ENCODE data around the gene RELCH.

RELCH gene

DNA sequence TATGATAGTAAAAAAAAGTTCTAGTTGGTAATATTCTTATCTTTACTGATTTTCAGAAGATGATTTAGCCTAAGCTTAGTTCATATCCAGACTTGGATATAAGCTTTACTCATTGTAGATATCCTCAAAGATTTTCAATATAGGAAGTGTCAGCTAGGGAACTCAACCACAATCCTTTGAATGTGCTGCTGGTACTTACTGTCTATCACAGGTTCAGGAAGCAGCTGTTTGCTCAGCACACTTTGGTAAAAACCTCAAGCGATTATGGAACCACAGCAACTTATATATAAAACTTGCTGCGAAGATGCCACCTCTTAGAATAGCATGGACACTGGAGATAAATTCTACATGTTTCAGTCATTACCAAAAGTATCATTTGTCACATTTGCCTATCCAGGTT, 77.9 kb downstream of the RELCH start:
- no peak for DNase-seq

DNA sequence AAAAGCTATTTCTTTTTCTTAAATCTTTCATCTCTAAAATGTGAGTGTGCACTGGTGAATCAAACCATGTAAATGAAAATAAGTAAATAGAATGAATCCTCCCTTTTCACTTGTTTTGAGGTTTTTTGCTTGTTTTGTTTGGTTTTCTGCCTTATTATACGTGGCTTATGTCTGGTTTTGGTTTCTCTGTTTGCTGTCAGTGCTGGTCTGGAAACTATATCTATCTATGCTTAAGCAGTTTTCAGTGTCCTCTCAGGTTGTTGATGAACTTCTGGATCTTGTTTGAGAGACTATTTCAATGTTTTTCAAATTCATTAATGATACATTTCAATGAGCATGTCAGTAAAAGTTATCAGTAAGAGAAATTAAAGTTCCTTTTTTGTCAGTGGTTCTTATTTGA, 90.0 kb downstream of the RELCH start:
- DNase-seq: no peak

DNA sequence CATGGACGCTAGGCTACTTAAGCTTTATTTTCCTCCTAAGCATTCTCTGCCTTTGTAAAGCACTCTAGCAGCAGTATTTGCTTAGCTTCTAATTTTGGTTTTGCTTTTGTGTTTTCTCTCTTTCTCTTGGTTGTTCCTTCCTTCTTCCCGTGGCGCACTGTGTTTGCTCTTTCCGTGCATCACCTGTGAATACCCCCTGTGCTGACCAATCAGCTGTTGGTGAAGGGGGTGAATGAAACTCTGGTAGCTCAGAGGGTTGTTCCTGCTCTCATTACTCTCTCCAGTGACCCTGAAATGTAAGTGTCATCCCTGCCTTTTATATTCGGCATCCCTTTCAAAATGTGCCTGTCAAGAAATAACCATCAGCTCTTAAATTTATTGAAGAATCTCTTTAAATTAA, 92.5 kb downstream of the RELCH start:
- no peak for DNase-seq

DNA sequence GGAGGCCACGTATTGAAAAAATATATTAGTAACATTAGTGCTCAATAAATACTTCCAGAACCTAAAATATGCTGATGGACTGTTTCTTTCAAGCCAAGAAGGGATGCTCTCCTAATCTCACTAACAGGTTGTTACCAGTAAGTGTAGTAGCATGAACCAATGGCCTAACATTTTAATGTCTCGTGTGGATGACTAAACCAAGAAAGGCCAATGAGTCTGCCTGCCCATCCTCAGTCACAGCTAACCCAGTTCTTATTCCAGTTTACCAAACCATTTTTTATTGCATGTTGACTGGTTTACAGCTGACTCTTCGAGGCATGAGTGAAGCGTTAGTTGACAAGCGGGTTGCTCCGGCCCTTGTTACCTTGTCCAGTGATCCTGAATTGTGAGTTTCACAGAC, 93.0 kb downstream of the RELCH start:
- DNase-seq: no peak

DNA sequence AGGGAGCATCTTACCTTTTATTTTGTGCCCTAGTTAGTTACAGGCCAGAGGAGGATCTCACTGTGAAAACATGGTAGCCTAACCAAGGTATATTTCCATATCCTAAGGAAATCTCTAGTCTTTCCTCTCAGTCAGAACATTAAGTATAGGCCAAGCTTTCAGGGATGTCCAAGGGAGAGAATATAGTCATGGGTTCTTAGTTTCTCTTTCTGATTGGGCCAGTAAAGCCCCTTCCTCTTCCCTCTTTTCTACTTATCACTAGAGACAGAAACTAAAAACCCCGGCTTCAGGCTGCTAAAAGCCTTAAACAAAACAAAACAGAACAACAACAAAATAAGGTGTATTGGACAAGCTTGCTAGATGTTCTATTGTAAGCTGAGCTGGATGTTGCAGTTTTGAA, 93.7 kb downstream of the RELCH start:
- DNase-seq: peak; percentile 26 to 36

DNA sequence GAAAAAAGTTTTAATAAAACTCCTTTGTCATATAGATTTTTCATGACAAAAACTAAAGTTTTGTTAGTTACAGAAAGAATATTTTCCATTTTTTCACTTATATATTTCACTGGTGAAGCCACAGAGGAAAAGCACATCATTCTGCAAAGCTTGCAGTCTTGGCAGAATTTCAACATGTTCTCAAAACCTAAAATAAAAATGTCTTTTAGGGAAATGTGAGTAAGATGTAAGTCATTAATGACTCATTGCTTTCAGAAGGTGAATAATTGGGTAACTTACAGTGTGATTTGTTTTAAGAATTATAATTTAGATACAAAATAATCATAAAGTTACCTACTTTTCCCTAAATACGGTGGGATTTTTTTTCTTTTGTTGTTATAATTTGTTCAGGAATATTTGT, 94.6 kb downstream of the RELCH start:
- peak; percentile 70 to 78 for DNase-seq

DNA sequence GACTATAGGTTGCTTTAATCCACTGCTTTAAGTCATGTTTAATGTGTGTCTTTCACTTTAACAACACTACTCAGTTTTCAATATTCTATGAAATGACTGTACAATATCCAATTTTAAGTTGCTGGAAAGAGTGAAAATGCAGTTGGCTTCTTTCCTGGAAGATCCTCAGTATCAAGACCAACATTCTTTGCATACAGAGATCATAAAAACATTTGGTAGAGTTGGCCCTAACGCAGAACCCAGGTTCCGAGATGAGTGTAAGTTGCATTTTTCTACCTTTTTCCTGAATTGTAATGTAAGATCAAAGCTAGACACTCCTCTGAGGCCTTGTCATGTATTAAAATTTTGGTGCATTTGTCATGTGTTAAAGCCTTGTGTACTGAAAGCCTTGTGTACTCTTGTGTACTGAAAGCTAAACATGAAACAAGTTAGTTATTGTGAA, 95.2 kb downstream of the RELCH start:
- DNase-seq: no peak

DNA sequence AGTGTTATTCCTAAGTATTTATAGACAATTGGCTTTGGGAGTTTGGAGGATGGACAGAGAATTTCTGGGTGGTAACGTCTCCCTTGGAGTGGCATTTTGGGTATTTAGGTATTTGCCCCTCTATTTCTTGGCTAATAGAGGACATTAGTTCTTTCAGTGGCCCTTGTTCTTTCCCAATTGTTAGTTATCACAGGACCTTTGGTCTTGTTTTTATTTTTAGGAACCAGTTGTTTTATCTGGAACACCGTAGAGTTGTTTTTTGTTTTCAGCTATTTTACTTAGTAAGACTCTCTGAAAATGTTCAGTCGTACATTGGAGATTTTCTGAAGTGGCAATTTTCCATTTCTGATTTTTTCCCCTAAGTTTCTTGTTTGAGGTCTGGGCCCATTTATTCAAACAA, 97.6 kb downstream of the RELCH start:
- no peak for DNase-seq

DNA sequence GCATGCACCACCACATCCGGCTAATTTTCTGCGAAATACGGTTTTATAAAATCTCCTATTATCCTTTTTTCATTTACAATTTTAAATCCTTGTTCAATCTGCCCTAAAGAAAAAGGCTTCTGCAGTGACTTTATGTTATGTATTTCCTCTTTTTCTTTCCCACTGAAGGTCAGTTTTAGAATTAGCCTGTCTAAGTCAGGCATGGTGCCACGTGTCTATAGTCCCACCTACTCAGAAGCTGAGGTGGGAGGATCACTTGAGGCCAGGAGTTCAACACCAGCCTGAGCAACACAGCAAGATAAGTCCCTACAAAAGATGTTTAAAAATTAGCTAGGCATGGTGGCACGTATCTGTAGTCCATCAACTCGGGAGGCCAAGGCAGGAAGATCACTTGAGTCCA, 98.2 kb downstream of the RELCH start:
- peak in 1 of 2 donors; percentile 23 for DNase-seq

DNA sequence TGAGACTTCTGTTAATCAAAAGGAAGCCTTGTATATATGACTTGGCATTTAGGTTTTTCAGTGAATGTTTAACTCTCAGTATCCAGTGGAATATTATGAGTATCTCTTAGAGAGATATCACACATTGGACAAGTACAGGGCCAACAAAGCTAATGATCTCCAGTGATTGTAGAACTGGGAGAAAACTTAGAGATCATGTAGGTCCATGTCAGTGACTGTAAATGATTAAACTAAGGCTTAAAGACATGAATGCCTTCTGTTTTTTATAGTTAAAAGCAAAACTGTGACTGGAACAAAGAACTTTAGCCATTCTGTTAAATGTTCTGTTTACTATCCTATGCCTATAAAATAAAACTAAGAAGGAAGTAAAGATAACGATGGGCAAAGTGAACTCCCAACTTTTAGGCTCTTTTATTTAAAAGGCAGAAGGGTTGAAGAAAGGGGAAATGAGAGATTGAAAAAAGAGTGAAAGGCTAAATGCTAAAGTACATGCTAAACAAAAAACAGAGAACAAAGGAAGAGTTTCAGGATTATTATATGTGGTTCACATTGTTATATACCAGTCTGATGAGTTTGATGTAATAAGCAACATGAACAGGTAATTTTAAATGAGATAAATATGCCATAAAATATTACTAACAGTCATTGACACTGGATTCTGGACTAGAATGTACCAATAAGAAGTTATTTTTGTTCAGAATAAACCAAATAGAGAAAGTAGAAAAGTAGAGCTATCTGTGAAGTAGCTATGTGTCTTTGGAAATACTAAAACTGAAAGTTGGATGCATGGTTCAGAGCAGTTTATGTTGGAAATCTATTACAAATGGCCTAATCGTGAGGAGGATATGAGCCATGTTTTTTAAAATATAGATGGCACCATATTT, 101.0 kb downstream of the RELCH start:
- DNase-seq: no peak

DNA sequence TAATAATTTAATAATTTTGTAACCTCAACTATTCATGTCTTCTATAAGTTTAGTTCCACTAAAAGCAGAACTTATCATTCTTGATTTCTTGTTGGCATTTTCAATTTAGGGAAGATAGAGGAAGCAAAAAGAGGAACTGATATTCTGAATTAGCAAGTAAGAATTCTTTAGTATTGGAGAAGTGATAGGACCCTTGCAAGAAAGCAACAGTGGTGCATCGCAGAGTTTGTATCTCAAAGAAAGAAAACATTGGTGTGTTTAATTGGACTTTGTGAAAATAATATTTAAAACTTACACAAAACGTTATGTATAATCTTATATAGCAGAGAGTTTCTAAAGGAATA, 101.6 kb downstream of the RELCH start:
- peak; percentile 65 to 71 for DNase-seq

DNA sequence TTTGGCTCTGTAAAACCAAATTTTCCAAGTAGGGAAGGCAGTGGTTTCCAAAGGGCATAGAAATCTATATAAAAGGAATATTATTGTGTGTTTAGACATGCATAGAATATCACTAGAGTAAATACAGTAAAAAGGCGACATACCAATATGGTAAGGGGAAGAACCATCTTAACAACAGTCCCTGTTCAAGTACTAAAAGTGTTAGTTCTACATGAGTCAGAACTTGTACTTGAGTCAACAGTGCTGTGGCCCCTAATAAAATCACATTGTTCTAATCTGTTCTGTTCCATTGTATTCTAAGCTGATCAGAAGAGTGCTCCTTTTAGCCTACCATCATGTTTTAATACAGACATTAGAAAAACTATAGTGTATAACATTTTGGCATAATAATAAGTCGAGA, 102.0 kb downstream of the RELCH start:
- no peak for DNase-seq

DNA sequence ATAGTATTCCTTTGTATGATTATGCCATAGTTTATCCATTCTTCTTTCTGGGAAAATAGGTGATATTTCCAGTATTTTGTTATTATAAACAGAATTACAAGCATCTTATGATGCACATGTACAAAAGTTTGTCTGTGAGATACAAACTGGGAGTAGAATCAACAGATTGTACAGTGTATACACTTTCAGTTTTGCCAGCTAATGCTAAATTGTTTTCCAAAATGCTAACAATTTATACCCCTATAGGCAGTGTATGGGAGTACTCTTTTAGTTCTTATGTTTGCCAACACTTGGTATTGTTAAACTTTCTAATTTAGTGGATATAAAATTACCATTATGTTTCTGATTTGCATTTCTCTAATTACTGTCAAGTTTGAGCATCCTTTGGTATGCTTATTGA, 107.0 kb downstream of the RELCH start:
- DNase-seq: no peak

DNA sequence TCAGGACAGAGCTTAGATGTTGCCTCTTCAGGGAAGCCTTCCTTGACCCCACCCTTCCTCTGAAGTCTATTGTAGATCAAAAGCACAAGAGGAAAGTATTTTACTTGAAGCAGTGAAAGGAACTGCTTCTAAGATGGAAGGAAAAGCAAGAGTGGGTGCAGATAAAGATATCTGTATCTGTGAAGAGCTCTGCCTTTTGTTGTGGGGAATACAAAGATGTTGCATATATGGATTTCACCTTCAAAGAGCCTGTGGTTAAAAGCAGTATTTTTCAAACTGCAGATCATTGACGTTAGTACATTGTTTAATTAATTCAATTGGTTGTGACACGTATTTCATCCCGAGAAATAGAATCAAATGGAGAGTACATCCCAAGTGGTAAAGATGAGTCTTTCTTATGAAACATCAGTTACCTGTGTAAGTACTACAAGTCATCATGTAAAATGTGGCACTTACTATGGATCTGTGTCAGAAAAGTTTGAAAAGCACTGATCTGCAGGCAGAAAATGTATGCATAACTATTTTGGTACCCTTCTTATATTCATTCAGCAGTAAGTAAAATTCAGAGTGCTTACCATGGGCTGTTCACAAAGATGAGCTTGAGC, 113.4 kb downstream of the RELCH start:
- DNase-seq: no peak

DNA sequence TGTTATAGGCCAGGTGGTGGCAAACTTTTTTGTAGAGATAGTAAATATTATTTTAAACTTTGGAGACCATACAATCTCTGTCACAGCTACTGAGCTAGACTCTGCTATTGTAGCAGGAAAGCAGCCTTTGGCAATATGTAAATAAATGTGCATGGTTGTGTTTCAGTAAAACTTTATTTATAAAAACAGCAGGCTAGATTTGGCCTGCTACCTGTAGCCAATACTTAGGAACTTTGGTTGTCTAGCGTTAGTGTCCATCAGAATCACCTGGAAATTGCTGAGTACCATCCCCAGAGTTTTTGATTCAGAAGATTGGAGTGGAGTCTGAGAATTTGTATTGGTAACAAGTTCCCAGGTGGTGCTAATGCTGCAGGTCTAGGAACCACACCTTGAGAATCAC, 114.3 kb downstream of the RELCH start:
- no peak for DNase-seq

DNA sequence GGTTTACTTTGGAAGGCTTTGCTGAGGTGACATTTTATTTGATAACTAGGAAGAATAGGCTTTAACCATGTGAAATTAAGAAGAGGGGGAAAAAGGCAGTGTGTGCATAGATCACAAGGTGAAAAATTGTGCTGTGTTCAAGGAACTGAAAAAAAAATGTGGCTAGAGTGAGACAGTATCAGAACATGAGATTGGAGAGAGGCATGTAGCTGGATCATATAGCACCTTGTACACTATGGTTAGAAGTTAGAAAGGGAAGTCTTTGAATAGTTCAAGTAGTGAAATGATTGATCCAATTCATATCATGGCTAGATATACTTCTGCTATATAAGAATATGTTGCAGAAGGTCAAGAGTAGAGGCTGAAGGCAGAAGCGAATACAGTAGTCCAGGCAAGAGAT, 125.8 kb downstream of the RELCH start:
- DNase-seq: no peak

DNA sequence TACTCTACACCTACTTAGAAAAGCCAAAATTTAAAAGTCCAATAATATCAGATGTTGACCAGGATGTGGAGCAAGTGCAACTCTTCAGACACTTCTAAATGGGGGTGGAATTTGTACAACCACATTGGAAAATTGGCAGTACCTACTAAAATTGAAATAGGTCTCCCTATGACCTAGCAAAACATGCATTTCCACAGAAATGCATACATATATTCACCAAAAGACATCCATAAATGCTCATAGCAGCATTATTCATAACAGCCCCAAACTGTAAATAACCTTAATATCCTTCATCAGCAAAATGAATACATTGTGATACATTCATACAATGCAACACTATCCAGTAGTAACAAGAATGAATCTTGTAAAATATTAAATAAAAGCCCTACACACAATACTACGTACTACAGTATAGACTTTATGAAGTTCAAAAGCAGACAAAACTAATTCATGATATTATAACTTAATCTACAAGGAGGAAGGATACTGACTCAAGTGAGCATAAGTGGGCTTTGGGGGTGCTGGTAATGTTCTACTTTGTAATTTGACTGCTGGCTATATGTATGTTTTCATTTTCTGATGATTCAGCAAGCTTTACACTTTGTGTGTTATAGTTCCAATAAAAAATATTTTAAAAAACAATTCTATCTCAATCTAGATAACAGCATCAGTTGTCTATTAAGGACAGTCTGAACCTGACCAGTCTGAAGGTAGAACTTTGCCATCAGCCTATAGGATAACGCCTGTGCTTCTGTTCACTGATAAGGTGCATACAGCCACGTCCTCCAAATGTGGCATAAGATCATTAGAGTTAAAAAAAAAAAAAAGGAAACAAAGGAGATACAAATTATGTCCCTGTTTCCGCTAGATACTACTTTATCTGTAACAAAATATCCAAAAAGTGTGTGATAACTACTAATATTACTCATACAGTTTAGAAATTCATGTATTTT, 131.4 kb downstream of the RELCH start:
- DNase-seq: no peak

DNA sequence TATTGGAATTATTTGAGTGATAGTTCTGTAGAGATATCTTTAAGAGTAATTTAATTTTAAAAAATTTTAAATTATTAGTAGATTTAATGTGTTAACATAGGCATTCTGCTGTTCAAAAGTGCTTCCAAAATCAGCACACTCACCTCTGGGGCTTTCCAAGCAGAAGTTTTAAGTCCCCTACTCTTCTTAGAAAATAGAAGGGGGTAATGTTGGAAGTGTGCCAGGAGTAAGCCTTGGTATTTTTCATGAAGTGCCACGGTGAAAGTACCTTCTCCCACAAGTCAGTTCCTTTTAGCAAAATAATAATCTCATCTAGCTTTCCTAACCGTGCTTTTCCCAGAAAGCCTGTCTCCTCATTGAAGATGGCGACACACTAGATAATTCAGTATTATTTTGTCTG, 134.1 kb downstream of the RELCH start:
- no peak for DNase-seq

DNA sequence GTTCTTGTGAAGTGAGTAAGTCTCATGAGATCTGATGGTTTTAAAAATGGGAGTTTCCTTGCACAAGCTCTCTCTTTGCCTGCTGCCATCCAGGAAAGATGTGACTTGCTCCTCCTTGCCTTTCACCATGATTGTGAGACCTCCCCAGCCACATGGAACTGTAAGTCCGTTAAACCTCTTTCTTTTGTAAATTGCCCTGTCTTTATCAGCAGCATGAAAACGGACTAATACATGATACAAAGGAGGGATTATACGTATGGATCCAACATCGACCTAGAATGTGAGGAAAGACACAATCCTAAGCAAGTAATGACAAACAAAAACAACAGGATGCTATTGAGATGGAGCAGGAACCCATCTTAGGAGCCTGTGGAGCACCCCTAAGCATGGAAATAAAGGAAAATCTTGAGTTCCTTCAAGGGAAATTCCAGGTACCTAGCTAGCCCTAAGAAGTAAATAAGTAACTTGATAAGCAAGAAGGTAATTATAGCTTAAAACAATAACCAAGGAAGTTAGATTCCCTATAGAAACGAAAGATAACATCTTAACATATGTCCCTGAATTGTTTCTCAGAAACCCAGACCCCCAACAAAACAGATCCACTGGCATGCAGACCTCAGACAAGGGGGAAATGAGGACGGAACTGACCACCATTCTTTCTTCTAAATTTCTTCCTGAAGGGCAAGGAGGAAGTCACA, 136.6 kb downstream of the RELCH start:
- DNase-seq: no peak

DNA sequence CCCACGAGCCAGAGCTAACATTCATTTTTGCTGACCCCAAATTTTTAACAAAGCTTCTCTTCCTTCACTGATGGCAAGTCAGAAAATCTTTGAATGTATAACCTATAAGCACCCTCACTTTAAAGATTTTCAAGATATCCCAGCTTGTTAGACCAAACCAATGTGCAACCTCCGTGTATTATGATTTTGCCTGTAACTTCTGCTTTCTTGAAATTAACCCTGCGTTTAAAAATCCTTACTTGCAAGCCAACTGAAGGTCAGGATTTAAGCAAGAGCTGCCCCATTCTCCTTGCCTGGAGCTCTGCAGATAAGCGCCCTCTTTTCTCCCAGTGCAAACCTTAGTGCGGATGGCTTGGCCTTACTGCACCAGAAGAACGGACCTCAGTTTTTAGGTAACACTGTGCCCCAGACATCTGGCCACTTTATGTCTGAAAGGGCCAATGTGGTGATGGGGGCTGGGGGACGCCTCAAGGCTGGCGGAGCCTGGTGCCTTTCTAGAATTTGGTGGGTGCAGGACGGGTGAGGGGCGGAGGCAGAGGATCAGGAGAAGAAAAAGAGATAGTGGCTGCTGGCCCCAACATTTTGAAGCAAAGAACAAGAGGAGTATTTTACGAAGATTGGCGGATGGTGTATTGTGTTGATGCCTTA, 137.2 kb downstream of the RELCH start:
- peak; percentile 9 to 31 for DNase-seq

DNA sequence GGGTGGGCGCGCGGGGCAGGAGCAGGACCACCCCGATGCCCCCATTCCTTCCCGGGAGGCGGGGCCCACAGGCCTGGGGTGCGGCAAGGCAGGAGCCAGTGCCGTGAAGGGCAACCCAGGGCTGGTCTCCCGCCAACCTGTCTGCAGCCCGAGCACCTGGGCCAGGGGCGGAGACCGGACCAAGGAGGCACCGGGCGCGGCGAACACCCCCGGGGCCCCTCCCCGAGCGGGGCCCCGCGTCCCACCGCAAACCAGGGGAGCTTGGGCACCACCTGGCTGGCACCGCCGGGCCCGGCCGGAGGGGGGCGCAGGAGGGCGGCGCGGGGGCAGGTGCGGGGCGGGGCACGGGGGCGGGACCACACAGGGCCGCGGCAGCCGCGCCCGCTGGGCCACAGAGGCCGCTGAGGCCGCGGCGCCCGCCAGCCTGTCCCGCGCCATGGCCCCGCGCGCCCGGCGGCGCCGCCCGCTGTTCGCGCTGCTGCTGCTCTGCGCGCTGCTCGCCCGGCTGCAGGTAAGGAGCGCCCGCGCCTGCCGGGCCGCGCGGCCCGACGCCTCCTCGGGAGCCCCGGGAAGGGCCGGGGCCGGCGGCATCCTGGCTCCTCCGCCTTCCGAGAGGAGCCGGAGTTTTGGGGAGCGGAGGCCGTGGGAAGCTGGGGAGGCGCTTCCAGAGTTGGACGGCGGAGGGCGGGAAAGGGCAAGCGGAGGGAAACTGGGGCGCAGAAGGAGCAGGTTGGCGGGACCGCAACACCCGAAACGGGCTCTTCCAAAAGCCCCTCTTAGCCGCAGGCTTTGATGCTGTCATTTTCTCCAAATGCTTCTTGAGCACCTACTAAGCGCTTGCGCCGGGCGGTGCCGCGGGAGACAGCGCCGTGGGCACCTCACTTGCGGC, 138.1 kb downstream of the RELCH start, which contains the start of gene TNFRSF11A:
Gene TNFRSF11A, plus strand, starts transcription at position 394 of the 889 bp plus-strand sequence. Its CDS starts 43 bp downstream, at position 437.
- DNase-seq: peak in 1 of 2 donors; percentile 9

Data from inflammatory macrophage treated with lipopolysaccharide for 1 hour (primary cell).